H1 (cell line): ENCODE data around the gene MADD. TPM values are rescaled to one million over a fixed set of nuclear protein-coding genes. Genes with fewer than 3 reads are reported as not detected.

Source experiments
- ASH2L ChIP-seq: fragments of 200-600, 300-600 bp; sonication (generic); IDR thresholded peaks from one replicate; pipeline ENCODE4 v1.7.1; 2017; ENCODE audit warnings: low read length
- CBX5 ChIP-seq: fragments of 300-800, 300-1000 bp; sonication (generic); IDR thresholded peaks from 2 replicates; pipeline ENCODE4 v1.7.1; 2016; ENCODE audit warnings: antibody characterized with exemption, low read length, low read depth
- CEBPB ChIP-seq: IDR thresholded peaks from 2 replicates; pipeline ENCODE4 v1.6.1; 2012; ENCODE audit warnings: low read depth, low read length
- EP300 ChIP-seq, 2 experiments: IDR thresholded peaks; 1 replicate in 1 of 2; 2 replicates in 1 of 2; pipeline ENCODE4 v1.6.1; 2011 to 2012; ENCODE audit warnings: low read depth in 2 of 2, low read length in 2 of 2, mild to moderate bottlenecking in 2 of 2, borderline replicate concordance in 1 of 2, inconsistent platforms in 1 of 2, moderate library complexity in 1 of 2
- FOSL1 ChIP-seq: IDR thresholded peaks from 2 replicates; pipeline ENCODE4 v1.6.1; 2011; ENCODE audit warnings: mild to moderate bottlenecking, low read depth, low read length, moderate library complexity; ENCODE audit not compliant: insufficient read depth
- KDM1A ChIP-seq: fragments of 200-600, 300-600 bp; sonication (generic); IDR thresholded peaks from 2 replicates; pipeline ENCODE4 v1.7.1; 2016; ENCODE audit warnings: mild to moderate bottlenecking, low read length, borderline replicate concordance
- KDM4A ChIP-seq: IDR thresholded peaks from one replicate; pipeline ENCODE4 v1.7.1; 2012; ENCODE audit warnings: low read depth, mild to moderate bottlenecking, moderate library complexity, low read length, inconsistent platforms; ENCODE audit not compliant: severe bottlenecking
- SAP30 ChIP-seq: fragments of 300-600 bp; sonication (generic); IDR thresholded peaks from 2 replicates; pipeline ENCODE4 v1.7.1; 2012; ENCODE audit warnings: low read length, moderate library complexity, mild to moderate bottlenecking, inconsistent platforms; ENCODE audit not compliant: insufficient read depth, insufficient replicate concordance
- polyA plus RNA-seq, 7 experiments: library from polyadenylated mRNA; depleted of rRNA in 3 of 7; stranded (reverse) in 5 of 7; unstranded in 2 of 7; fragments of >200 nt in 5 of 7; fragments of 200-250 nt in 2 of 7; gene quantifications; 1 replicate in 5 of 7; 2 replicates in 1 of 7; 4 replicates in 1 of 7; pipeline versions ENCODE4 v1.2.1 to v1.2.3, GENCODE V29; 2011 to 2013; ENCODE audit warnings: missing spikeins in 2 of 7, mixed read lengths in 2 of 7
- total RNA-seq: library from RNA; stranded (reverse); fragmentation: NEBNext Ultra II Directional; extraction: Animal tissue kit (Norgen Biotek cat#: 25700); gene quantifications from 2 replicates; pipeline ENCODE4 v1.2.1, GENCODE V29; 2021
- TF ChIP-seq, protein P1 (sequence below): IDR thresholded peaks from 2 replicates; pipeline ENCODE4 v1.6.1; 2011; ENCODE audit warnings: low read length, improper control_type of control experiment

The MADD gene
- total and polyA plus RNA-seq, 2 of the 8 experiments (the other 6 are each of a cell fraction or from before 2014, with no cell fraction given) = 32.5 to 45.4 TPM

DNA sequence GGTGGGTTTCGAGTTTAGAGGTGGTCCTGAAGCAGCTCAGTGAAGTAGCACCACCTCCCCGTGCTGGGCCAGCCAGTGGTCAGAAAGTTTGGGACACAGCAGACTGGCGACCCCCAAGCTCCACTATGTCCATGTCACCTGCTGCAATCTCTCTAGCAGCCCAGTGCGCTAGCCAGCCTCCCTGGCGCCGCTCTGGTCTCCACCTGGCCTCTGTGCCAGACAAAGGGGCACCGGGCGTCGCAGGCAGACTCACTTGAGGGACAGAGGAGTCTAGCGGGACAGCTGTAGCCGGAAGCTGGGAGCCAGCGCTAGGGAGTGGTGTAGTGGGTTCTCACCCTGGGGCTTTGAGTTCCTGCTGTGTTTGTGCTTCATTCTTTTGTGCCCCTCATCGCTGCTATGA, 57.1 kb downstream of the MADD start (continued):
- TF ChIP-seq, protein P1, sequence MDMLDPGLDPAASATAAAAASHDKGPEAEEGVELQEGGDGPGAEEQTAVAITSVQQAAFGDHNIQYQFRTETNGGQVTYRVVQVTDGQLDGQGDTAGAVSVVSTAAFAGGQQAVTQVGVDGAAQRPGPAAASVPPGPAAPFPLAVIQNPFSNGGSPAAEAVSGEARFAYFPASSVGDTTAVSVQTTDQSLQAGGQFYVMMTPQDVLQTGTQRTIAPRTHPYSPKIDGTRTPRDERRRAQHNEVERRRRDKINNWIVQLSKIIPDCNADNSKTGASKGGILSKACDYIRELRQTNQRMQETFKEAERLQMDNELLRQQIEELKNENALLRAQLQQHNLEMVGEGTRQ = no peak
- TF ChIP-seq KDM4A (no peak), FOSL1 (no peak), EP300 (IDR thresholded peaks at IDR 0.05; ENCODE audit: borderline replicate concordance in 1 of 2, low read depth in 2 of 2, low read length in 2 of 2) (no peak), KDM1A (no peak), CBX5 (no peak), CEBPB (no peak), SAP30 (no peak), ASH2L (no peak)
